Endothelial cell of umbilical vein (primary cell): ENCODE measurements around the gene NCKAP5. TPM values are rescaled to one million over a fixed set of nuclear protein-coding genes. Genes with fewer than 3 reads are reported as not detected.

Source experiments
- BruUV-seq: library from RNA; stranded (reverse); fragments of 400-500 nt; replicated peaks from 2 replicates; lab custom pipeline; 2021; lab: Mats Ljungman, UMichigan
- CTCF ChIA-PET: fragments of 300-600, 350-600 bp; sonication (Branson Sonifier 250); formaldehyde crosslinking; loops from one replicate; lab custom pipeline; 2021; ENCODE audit warnings: antibody characterized with exemption, inconsistent platforms; lab: Charles Lee
- POLR2A ChIA-PET: fragments of 300-600, 350-600 bp; sonication (Branson Sonifier 250); formaldehyde crosslinking; loops from one replicate; lab custom pipeline; 2021; ENCODE audit warnings: antibody characterized with exemption, inconsistent platforms; lab: Charles Lee
- DNase-seq: peaks from one replicate; pipeline ENCODE4 v3.0.0-alpha.2; 2011; ENCODE audit warnings: low read depth, low spot score
- FAIRE-seq: peaks from 2 replicates; lab custom pipeline; 2011; peaks lifted over from hg19 to GRCh38; lab: Jason Lieb, UNC
- H2AFZ ChIP-seq: 2 replicates; pipeline ENCODE4 v1.6.0; 2012; ENCODE audit warnings: low read depth, low read length, control low read depth, inconsistent platforms
- H3K27ac ChIP-seq: 2 replicates; pipeline ENCODE4 v1.5.1; 2011; ENCODE audit warnings: low read depth, mild to moderate bottlenecking, control low read depth, low read length, moderate library complexity; ENCODE audit not compliant: insufficient read depth
- H3K27me3 ChIP-seq, 2 experiments: 2 replicates each; pipeline versions ENCODE4 v1.6.0 to v1.6.1; 2011; ENCODE audit warnings: low read length in 2 of 2, mixed read lengths in 1 of 2; ENCODE audit not compliant: control insufficient read depth in 2 of 2, insufficient read depth in 2 of 2
- H3K36me3 ChIP-seq, 2 experiments: 2 replicates in 1 of 2; 3 replicates in 1 of 2; pipeline ENCODE4 v1.5.1; 2011; ENCODE audit warnings: low read length in 2 of 2, mild to moderate bottlenecking in 1 of 2, moderate library complexity in 1 of 2; ENCODE audit not compliant: control insufficient read depth in 2 of 2, insufficient read depth in 2 of 2; ENCODE audit errors: extremely low read depth in 1 of 2
- H3K4me1 ChIP-seq: 3 replicates; pipeline ENCODE4 v1.5.1; 2011; ENCODE audit warnings: mild to moderate bottlenecking, low read length; ENCODE audit not compliant: control insufficient read depth, insufficient read depth; ENCODE audit errors: extremely low read depth
- H3K4me2 ChIP-seq: 2 replicates; pipeline ENCODE4 v1.6.1; 2011; ENCODE audit warnings: low read length, control low read depth, mixed read lengths; ENCODE audit not compliant: insufficient read depth
- H3K4me3 ChIP-seq, 3 experiments: fragments of 200-600 bp in 1 of 3; sonication (generic), shearing (Covaris generic) in 1 of 3; replicated peaks in 1 of 3; 2 replicates each; pipeline ENCODE4 v1.5.1; 2011 to 2016; ENCODE audit warnings: control low read depth in 3 of 3, low read length in 3 of 3, mild to moderate bottlenecking in 2 of 3, inconsistent platforms in 1 of 3, low read depth in 1 of 3, moderate library complexity in 1 of 3; ENCODE audit not compliant: insufficient read depth in 1 of 3
- H3K79me2 ChIP-seq: 2 replicates; pipeline ENCODE4 v1.6.0; 2012; ENCODE audit warnings: low read length, inconsistent platforms; ENCODE audit not compliant: control insufficient read depth, insufficient read depth
- H3K9ac ChIP-seq: replicated peaks from 2 replicates; pipeline ENCODE3; 2011; ENCODE audit warnings: low read length, control low read depth; ENCODE audit not compliant: insufficient read depth; ENCODE audit errors: extremely low read depth
- H3K9me1 ChIP-seq: replicated peaks from 3 replicates; pipeline ENCODE4 v1.6.0; 2011; ENCODE audit warnings: mild to moderate bottlenecking, low read length; ENCODE audit not compliant: control insufficient read depth, insufficient read depth; ENCODE audit errors: extremely low read depth
- H3K9me3 ChIP-seq: replicated peaks from 2 replicates; pipeline ENCODE4 v1.5.1; 2012; ENCODE audit warnings: low read length, inconsistent platforms; ENCODE audit not compliant: control insufficient read depth, insufficient read depth
- H4K20me1 ChIP-seq: replicated peaks from 2 replicates; pipeline ENCODE3; 2011; ENCODE audit warnings: mild to moderate bottlenecking, low read length; ENCODE audit not compliant: control insufficient read depth, insufficient read depth; ENCODE audit errors: extremely low read depth
- EZH2 ChIP-seq: IDR thresholded peaks from 2 replicates; pipeline ENCODE4 v1.6.1; 2012; ENCODE audit warnings: borderline replicate concordance, low read depth, mild to moderate bottlenecking, moderate library complexity, low read length, inconsistent platforms; ENCODE audit not compliant: severe bottlenecking
- FOS ChIP-seq: IDR thresholded peaks from 2 replicates; pipeline ENCODE4 v1.6.1; 2011; ENCODE audit warnings: mild to moderate bottlenecking, low read length, moderate library complexity, borderline replicate concordance; ENCODE audit not compliant: insufficient read depth
- MAX ChIP-seq: IDR thresholded peaks from 2 replicates; pipeline ENCODE4 v1.6.1; 2011; ENCODE audit not compliant: insufficient read depth, insufficient read length
- MYC ChIP-seq: IDR thresholded peaks from one replicate; pipeline ENCODE4 v1.6.1; 2011; ENCODE audit warnings: mild to moderate bottlenecking, low read depth, low read length
- POLR2A ChIP-seq: IDR thresholded peaks from 2 replicates; pipeline ENCODE4 v1.6.1; 2012; ENCODE audit warnings: low read depth, mild to moderate bottlenecking, control low read depth, low read length
- POLR2AphosphoS5 ChIP-seq: IDR thresholded peaks from 2 replicates; pipeline ENCODE4 v1.6.1; 2012; ENCODE audit warnings: low read depth, mild to moderate bottlenecking, control low read depth, low read length, moderate library complexity; ENCODE audit not compliant: insufficient read depth
- dilution Hi-C: fragments of 300-500 bp; cut with MboI; formaldehyde crosslinking; loops from one replicate; pipeline ENCODE4 v1.15.0; 2019; ENCODE audit warnings: low sequenced_read_pairs; ENCODE audit not compliant: extremely low pct_ligation_motif_present
- intact Hi-C: fragments of 100-400 bp; cut with micrococcal nuclease; formaldehyde crosslinking; loops from one replicate; pipeline ENCODE4 v1.10.0; 2022
- polyA plus RNA-seq, 4 experiments: library from polyadenylated mRNA; depleted of rRNA in 3 of 4; stranded (reverse) in 3 of 4; unstranded in 1 of 4; fragments of >200 nt; gene quantifications; 2 replicates each; pipeline versions ENCODE4 v1.2.1 to v1.2.3, GENCODE V29; 2011 to 2012; ENCODE audit warnings: missing spikeins in 1 of 4
- total RNA-seq: library from RNA; stranded (reverse); gene quantifications from 2 replicates; pipeline ENCODE4 v1.2.3, GENCODE V29; 2021

NCKAP5 gene
- total and polyA plus RNA-seq, 2 donors (not counting 3 experiments of a cell fraction or from before 2014, with no cell fraction given), result 0.47 to 3.3 TPM

- dilution Hi-C loops, result no loop called here
- TF ChIP-seq FOS, result no peak
- no peak for TF ChIP-seq MAX
- TF ChIP-seq MYC, result no peak
- CTCF ChIA-PET, result no interaction called here
Observed at GRCh38 chr2:133447303-133447702, 121.0 kb downstream of the NCKAP5 start.

GRCh38 chr2:133444465-133444864, 123.8 kb downstream of the NCKAP5 start:
- no peaks in the 10 kb centered on the region for H3K27me3 ChIP-seq
- H2AFZ ChIP-seq, result no peak overlapping the region
- H3K9ac ChIP-seq, result no peak overlapping the region
- no peak overlapping the region for H3K4me2 ChIP-seq
- H3K4me1 ChIP-seq, result no peaks in the 10 kb centered on the region
- no peak overlapping the region for H3K4me3 ChIP-seq
- no peaks in the 10 kb centered on the region for H3K9me1 ChIP-seq
- intact Hi-C loops (no loop called here), dilution Hi-C loops (no loop called here)
- CTCF ChIA-PET, result interaction anchor here (1.3 kb wide), 1 partner anchor 10 kb away, joined by 3 read pairs; no protein-coding TSS in a partner anchor
- no peaks in the 10 kb centered on the region for H3K36me3 ChIP-seq
- POLR2A ChIA-PET, result no interaction called here
- H3K27ac ChIP-seq, result no peak overlapping the region
- H4K20me1 ChIP-seq, result no peaks in the 10 kb centered on the region
- H3K9me3 ChIP-seq, result no peaks in the 10 kb centered on the region
- BruUV-seq, result no TSS peak
- no peaks in the 10 kb centered on the region for H3K79me2 ChIP-seq
- no peak for FAIRE-seq
- DNase-seq, result no peak
- TF ChIP-seq EZH2, result no peak
- no peak for TF ChIP-seq POLR2A
- no peak for TF ChIP-seq POLR2AphosphoS5
- TF ChIP-seq MAX, result no peak

More at GRCh38 chr2:133447303-133447702, 121.0 kb downstream of the NCKAP5 start:
- H3K27me3 ChIP-seq, result no peaks in the 10 kb centered on the region
- intact Hi-C loops, result no loop called here
- H3K4me2 ChIP-seq, result no peak overlapping the region
- no peak overlapping the region for H3K9ac ChIP-seq
- no peaks in the 10 kb centered on the region for H4K20me1 ChIP-seq
- no peak overlapping the region for H2AFZ ChIP-seq
- no peaks in the 10 kb centered on the region for H3K9me3 ChIP-seq
- DNase-seq (no peak), FAIRE-seq (no peak)
- no peak overlapping the region for H3K27ac ChIP-seq
- no peaks in the 10 kb centered on the region for H3K9me1 ChIP-seq
- H3K36me3 ChIP-seq, result no peaks in the 10 kb centered on the region
- H3K79me2 ChIP-seq, result no peaks in the 10 kb centered on the region
- POLR2A ChIA-PET, result no interaction called here
- H3K4me1 ChIP-seq, result no peaks in the 10 kb centered on the region
- H3K4me3 ChIP-seq, result no peak overlapping the region
- no TSS peak for BruUV-seq
